ENCODE data around the gene RAB1B. TPM values are rescaled to one million over a fixed set of nuclear protein-coding genes. Genes with fewer than 3 reads are reported as not detected.
"Not testable (repeated sequence)": the region's sequence is repeated elsewhere in the genome, so short reads cannot be mapped to it uniquely, and the experiment has no call there.

Gene RAB1B
- polyA plus RNA-seq, 4 donors, result 125 to 205 (median 179) TPM

GRCh38 chr11:66240781-66241136 is 27.7 kb upstream of the RAB1B start:
- Histone ChIP-seq H3K27me3 (ENCODE audit: control insufficient read depth in 3 of 3, insufficient read depth in 3 of 3, low read length in 3 of 3) (no peaks in the 10 kb centered on the region), H3K27ac (ENCODE audit: low read depth in 1 of 3, low read length in 2 of 3) (no peak overlapping the region), H3K4me3 (ENCODE audit: low read depth in 1 of 3, low read length in 3 of 3) (no peak overlapping the region), H3K36me3 (ENCODE audit: control insufficient read depth in 3 of 3, insufficient read depth in 2 of 3, low read depth in 1 of 3, low read length in 3 of 3) (peaks cover 0 to 85% (median 11%) of the 10 kb centered on the region in 3 donors), H3K4me1 (ENCODE audit: control insufficient read depth in 3 of 3, insufficient read depth in 2 of 3, low read depth in 1 of 3, low read length in 2 of 3) (no peaks in the 10 kb centered on the region), H3K9me3 (ENCODE audit: control insufficient read depth in 2 of 2, insufficient read depth in 1 of 2, low read depth in 1 of 2, low read length in 1 of 2) (no peaks in the 10 kb centered on the region)
- no peak for FAIRE-seq
- DNase-seq, result no peak
- 90 to 95% (median 91%) methylated on average over 8 to 9 of the region's 9 CpGs for WGBS, 3 donors

- FAIRE-seq (no peak), DNase-seq (no peak)
- Histone ChIP-seq H3K4me1 (ENCODE audit: control insufficient read depth in 3 of 3, insufficient read depth in 2 of 3, low read depth in 1 of 3, low read length in 2 of 3) (no peaks in the 10 kb centered on the region), H3K27me3 (ENCODE audit: control insufficient read depth in 3 of 3, insufficient read depth in 3 of 3, low read length in 3 of 3) (no peaks in the 10 kb centered on the region), H3K27ac (ENCODE audit: low read depth in 1 of 3, low read length in 2 of 3) (no peak overlapping the region), H3K36me3 (ENCODE audit: control insufficient read depth in 3 of 3, insufficient read depth in 2 of 3, low read depth in 1 of 3, low read length in 3 of 3) (peaks cover 0 to 84% (median 9%) of the 10 kb centered on the region in 3 donors), H3K4me3 (ENCODE audit: low read depth in 1 of 3, low read length in 3 of 3) (no peak overlapping the region), H3K9me3 (ENCODE audit: control insufficient read depth in 2 of 2, insufficient read depth in 1 of 2, low read depth in 1 of 2, low read length in 1 of 2) (no peaks in the 10 kb centered on the region)
- 78 to 84% (median 83%) methylated on average over 10 to 14 of the region's 14 CpGs for WGBS, 3 donors
Observed at GRCh38 chr11:66242095-66242765, 26.2 kb upstream of the RAB1B start.

- Histone ChIP-seq H3K27me3 (ENCODE audit: control insufficient read depth in 3 of 3, insufficient read depth in 3 of 3, low read length in 3 of 3) (no peaks in the 10 kb centered on the region), H3K9me3 (ENCODE audit: control insufficient read depth in 2 of 2, insufficient read depth in 1 of 2, low read depth in 1 of 2, low read length in 1 of 2) (no peaks in the 10 kb centered on the region), H3K4me1 (ENCODE audit: control insufficient read depth in 3 of 3, insufficient read depth in 2 of 3, low read depth in 1 of 3, low read length in 2 of 3) (no peaks in the 10 kb centered on the region), H3K36me3 (ENCODE audit: control insufficient read depth in 3 of 3, insufficient read depth in 2 of 3, low read depth in 1 of 3, low read length in 3 of 3) (peaks cover 0 to 69% (median 9%) of the 10 kb centered on the region in 3 donors), H3K27ac (ENCODE audit: low read depth in 1 of 3, low read length in 2 of 3) (no peak overlapping the region), H3K4me3 (ENCODE audit: low read depth in 1 of 3, low read length in 3 of 3) (no peak overlapping the region)
- DNase-seq (no peak), FAIRE-seq (no peak)
- 74 to 87% (median 76%) methylated on average over 13 of the region's 13 CpGs for WGBS, 3 donors
Observed at GRCh38 chr11:66243782-66244535, 24.5 kb upstream of the RAB1B start.

GRCh38 chr11:66247295-66247694 is 21.1 kb upstream of the RAB1B start:
- no peak for FAIRE-seq
- no peaks in the 10 kb centered on the region for H3K27me3 ChIP-seq (ENCODE audit: control insufficient read depth in 3 of 3, insufficient read depth in 3 of 3, low read length in 3 of 3)

GRCh38 chr11:66247801-66248200 is 20.6 kb upstream of the RAB1B start:
- DNase-seq, result no peak
- no peak overlapping the region for H3K27ac ChIP-seq (ENCODE audit: low read depth in 1 of 3, low read length in 2 of 3)
- no peak overlapping the region for H3K4me3 ChIP-seq (ENCODE audit: low read depth in 1 of 3, low read length in 3 of 3)
- peaks cover 0 to 50% (median 0%) of the 10 kb centered on the region in 3 donors for H3K36me3 ChIP-seq (ENCODE audit: control insufficient read depth in 3 of 3, insufficient read depth in 2 of 3, low read depth in 1 of 3, low read length in 3 of 3)
- 86 to 92% (median 89%) methylated on average over 3 of the region's 3 CpGs for WGBS, 3 donors
- no peaks in the 10 kb centered on the region for H3K27me3 ChIP-seq (ENCODE audit: control insufficient read depth in 3 of 3, insufficient read depth in 3 of 3, low read length in 3 of 3)
- no peaks in the 10 kb centered on the region for H3K9me3 ChIP-seq (ENCODE audit: control insufficient read depth in 2 of 2, insufficient read depth in 1 of 2, low read depth in 1 of 2, low read length in 1 of 2)
- no peaks in the 10 kb centered on the region for H3K4me1 ChIP-seq (ENCODE audit: control insufficient read depth in 3 of 3, insufficient read depth in 2 of 3, low read depth in 1 of 3, low read length in 2 of 3)
- FAIRE-seq, result no peak

More at GRCh38 chr11:66247295-66247694, 21.1 kb upstream of the RAB1B start:
- no peaks in the 10 kb centered on the region for H3K4me1 ChIP-seq (ENCODE audit: control insufficient read depth in 3 of 3, insufficient read depth in 2 of 3, low read depth in 1 of 3, low read length in 2 of 3)
- no peak overlapping the region for H3K4me3 ChIP-seq (ENCODE audit: low read depth in 1 of 3, low read length in 3 of 3)
- no peak for DNase-seq
- no peaks in the 10 kb centered on the region for H3K9me3 ChIP-seq (ENCODE audit: control insufficient read depth in 2 of 2, insufficient read depth in 1 of 2, low read depth in 1 of 2, low read length in 1 of 2)
- WGBS, 3 donors, result 92 to 97% (median 93%) methylated on average over 4 of the region's 4 CpGs
- no peak overlapping the region for H3K27ac ChIP-seq (ENCODE audit: low read depth in 1 of 3, low read length in 2 of 3)
- peaks cover 0 to 55% (median 0%) of the 10 kb centered on the region in 3 donors for H3K36me3 ChIP-seq (ENCODE audit: control insufficient read depth in 3 of 3, insufficient read depth in 2 of 3, low read depth in 1 of 3, low read length in 3 of 3)

GRCh38 chr11:66248903-66249302 is 19.5 kb upstream of the RAB1B start:
- FAIRE-seq (no peak), DNase-seq (no peak)
- Histone ChIP-seq H3K9me3 (ENCODE audit: control insufficient read depth in 2 of 2, insufficient read depth in 1 of 2, low read depth in 1 of 2, low read length in 1 of 2) (no peaks in the 10 kb centered on the region), H3K36me3 (ENCODE audit: control insufficient read depth in 3 of 3, insufficient read depth in 2 of 3, low read depth in 1 of 3, low read length in 3 of 3) (peaks cover 0 to 39% (median 0%) of the 10 kb centered on the region in 3 donors), H3K4me1 (ENCODE audit: control insufficient read depth in 3 of 3, insufficient read depth in 2 of 3, low read depth in 1 of 3, low read length in 2 of 3) (no peaks in the 10 kb centered on the region), H3K4me3 (ENCODE audit: low read depth in 1 of 3, low read length in 3 of 3) (no peak overlapping the region), H3K27ac (ENCODE audit: low read depth in 1 of 3, low read length in 2 of 3) (no peak overlapping the region), H3K27me3 (ENCODE audit: control insufficient read depth in 3 of 3, insufficient read depth in 3 of 3, low read length in 3 of 3) (no peaks in the 10 kb centered on the region)
- WGBS, 3 donors, result 84 to 91% (median 84%) methylated on average over 6 of the region's 6 CpGs

GRCh38 chr11:66251809-66252208 is 16.6 kb upstream of the RAB1B start:
- no peak overlapping the region for H3K4me3 ChIP-seq (ENCODE audit: low read depth in 1 of 3, low read length in 3 of 3)
- no peak for DNase-seq
- H3K9me3 ChIP-seq (ENCODE audit: control insufficient read depth in 2 of 2, insufficient read depth in 1 of 2, low read depth in 1 of 2, low read length in 1 of 2), result no peaks in the 10 kb centered on the region
- H3K36me3 ChIP-seq (ENCODE audit: control insufficient read depth in 3 of 3, insufficient read depth in 2 of 3, low read depth in 1 of 3, low read length in 3 of 3), result peaks cover 0 to 20% (median 0%) of the 10 kb centered on the region in 3 donors
- WGBS, 3 donors, result 79 to 82% (median 81%) methylated on average over 7 of the region's 7 CpGs
- H3K27ac ChIP-seq (ENCODE audit: low read depth in 1 of 3, low read length in 2 of 3), result no peak overlapping the region
- FAIRE-seq, result no peak
- peaks cover 0 to 2% (median 0%) of the 10 kb centered on the region in 3 donors for H3K4me1 ChIP-seq (ENCODE audit: control insufficient read depth in 3 of 3, insufficient read depth in 2 of 3, low read depth in 1 of 3, low read length in 2 of 3)
- H3K27me3 ChIP-seq (ENCODE audit: control insufficient read depth in 3 of 3, insufficient read depth in 3 of 3, low read length in 3 of 3), result peaks cover 0 to 11% (median 0%) of the 10 kb centered on the region in 3 donors

- H3K4me3 ChIP-seq (ENCODE audit: low read depth in 1 of 3, low read length in 3 of 3); H3K27ac ChIP-seq (ENCODE audit: low read depth in 1 of 3, low read length in 2 of 3); H3K4me1 ChIP-seq (ENCODE audit: control insufficient read depth in 3 of 3, insufficient read depth in 2 of 3, low read depth in 1 of 3, low read length in 2 of 3); FAIRE-seq; DNase-seq; H3K9me3 ChIP-seq (ENCODE audit: control insufficient read depth in 2 of 2, insufficient read depth in 1 of 2, low read depth in 1 of 2, low read length in 1 of 2): not testable (repeated sequence)
- Histone ChIP-seq H3K27me3 (ENCODE audit: control insufficient read depth in 3 of 3, insufficient read depth in 3 of 3, low read length in 3 of 3) (peaks cover 0 to 16% (median 0%) of the 10 kb centered on the region in 3 donors), H3K36me3 (ENCODE audit: control insufficient read depth in 3 of 3, insufficient read depth in 2 of 3, low read depth in 1 of 3, low read length in 3 of 3) (peaks cover 0 to 15% (median 0%) of the 10 kb centered on the region in 3 donors)
- 79 to 86% (median 85%) methylated on average over 6 of the region's 6 CpGs for WGBS, 3 donors
Observed at GRCh38 chr11:66253081-66253480, 15.4 kb upstream of the RAB1B start.
